ENCODE measurements around the gene PNMA8C.

Gene PNMA8C

GRCh38 chr19:46376241-46377153 lies 52.2 kb downstream of the PNMA8C start:
- TF ChIP-seq GATA3 (IDR thresholded peaks at IDR 0.05; ENCODE audit: low read depth, low read length) (no peak), GATA2 (IDR thresholded peaks at IDR 0.05; ENCODE audit: low read depth, low read length) (no peak)
